ENCODE measurements around the gene WNK2. TPM values are rescaled to one million over a fixed set of nuclear protein-coding genes. Genes with fewer than 3 reads are reported as not detected.

The WNK2 gene
- polyA plus RNA-seq, 1 experiment: not detected

DNA sequence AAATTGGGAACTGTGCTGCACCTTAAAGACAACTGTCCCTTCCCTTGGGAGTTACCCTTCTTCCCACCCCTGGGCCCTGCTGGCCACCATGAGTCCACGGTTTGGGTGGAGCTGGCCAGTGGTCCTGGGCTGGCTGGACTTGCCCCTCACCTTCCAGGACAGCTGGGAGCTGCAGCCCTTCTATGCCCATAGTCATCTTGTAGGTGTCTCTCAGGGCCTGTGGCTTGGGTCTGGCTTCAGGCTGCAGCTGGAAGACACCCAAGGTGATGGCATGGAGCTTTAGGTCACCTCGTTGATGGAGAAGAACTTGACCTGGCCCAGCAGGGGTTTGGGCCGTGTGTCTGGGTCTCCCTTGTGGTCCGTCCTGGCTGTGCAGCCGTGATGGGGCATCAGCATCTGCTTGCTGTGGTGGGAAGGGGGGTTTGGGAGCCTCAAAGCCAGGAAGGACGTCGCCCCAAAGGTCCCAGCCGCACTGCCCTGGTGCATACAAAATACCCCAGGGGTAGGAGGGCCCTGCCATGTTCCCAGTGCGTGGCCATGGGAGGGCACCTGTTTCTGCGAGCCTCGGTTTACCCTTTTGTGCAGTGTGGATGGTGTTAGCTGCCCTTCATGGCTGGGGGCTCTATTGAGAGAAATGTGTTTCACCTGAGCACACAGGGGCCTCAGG lies 8.9 kb downstream of the WNK2 start:
- CTCF ChIA-PET: no interaction called here
- Histone ChIP-seq H3K36me3 (ENCODE audit: control insufficient read depth, insufficient read depth, low read length) (no peaks in the 10 kb centered on the region), H3K27me3 (ENCODE audit: control insufficient read depth, insufficient read depth, low read length) (0 out of 2 replicates have a peak, but pooled peaks cover 3% of the 10 kb centered on the region), H3K4me3 (ENCODE audit: low read depth, low read length) (no peak overlapping the region)
- TF ChIP-seq CTCF (IDR thresholded peaks at IDR 0.05; ENCODE audit: insufficient read depth, low read depth, low read length): no peak
- DNase-seq (ENCODE audit: low read depth): no peak
- POLR2A ChIA-PET: no interaction called here

GRCh38 chr9:93193388-93194220 lies 9.7 kb downstream of the WNK2 start:
- Histone ChIP-seq H3K27me3 (ENCODE audit: control insufficient read depth, insufficient read depth, low read length) (0 out of 2 replicates have a peak, but pooled peaks cover 3% of the 10 kb centered on the region), H3K36me3 (ENCODE audit: control insufficient read depth, insufficient read depth, low read length) (no peaks in the 10 kb centered on the region), H3K4me3 (ENCODE audit: low read depth, low read length) (no peak overlapping the region)
- TF ChIP-seq CTCF (IDR thresholded peaks at IDR 0.05; ENCODE audit: insufficient read depth, low read depth, low read length): no peak
- DNase-seq (ENCODE audit: low read depth): no peak
- POLR2A ChIA-PET: no interaction called here
- CTCF ChIA-PET: no interaction called here

DNA sequence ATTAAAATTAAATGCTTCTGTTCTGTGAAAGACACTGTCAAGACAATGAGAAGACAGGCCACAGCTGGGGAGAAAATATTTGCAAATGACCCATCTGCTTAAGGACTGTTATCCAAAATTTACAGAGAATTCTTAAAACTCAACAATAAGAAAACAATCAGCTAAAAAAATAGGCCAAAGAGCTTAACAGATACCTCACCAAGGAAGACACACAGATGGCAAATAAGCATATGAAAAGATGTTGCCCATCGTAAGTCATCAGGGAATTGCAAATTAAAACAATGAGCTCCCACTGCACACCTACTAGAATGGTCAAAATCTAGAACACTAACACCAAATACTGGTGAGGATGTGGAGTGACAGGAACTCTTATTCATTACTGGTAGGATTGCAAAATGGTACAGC lies 10.3 kb downstream of the WNK2 start:
- H3K4me3 ChIP-seq (ENCODE audit: low read depth, low read length): no peak overlapping the region
- ChIA-PET POLR2A (no interaction called here), CTCF (no interaction called here)
- no peak for TF ChIP-seq CTCF (IDR thresholded peaks at IDR 0.05; ENCODE audit: insufficient read depth, low read depth, low read length)
- no peaks in the 10 kb centered on the region for H3K36me3 ChIP-seq (ENCODE audit: control insufficient read depth, insufficient read depth, low read length)
- DNase-seq (ENCODE audit: low read depth): no peak
- H3K27me3 ChIP-seq (ENCODE audit: control insufficient read depth, insufficient read depth, low read length): 0 out of 2 replicates have a peak, but pooled peaks cover 2% of the 10 kb centered on the region

GRCh38 chr9:93194641-93195040 lies 10.7 kb downstream of the WNK2 start:
- H3K36me3 ChIP-seq (ENCODE audit: control insufficient read depth, insufficient read depth, low read length): no peaks in the 10 kb centered on the region
- 0 out of 2 replicates have a peak, but pooled peaks cover 2% of the 10 kb centered on the region for H3K27me3 ChIP-seq (ENCODE audit: control insufficient read depth, insufficient read depth, low read length)
- CTCF ChIA-PET: no interaction called here
- no peak for DNase-seq (ENCODE audit: low read depth)
- H3K4me3 ChIP-seq (ENCODE audit: low read depth, low read length): no peak overlapping the region
- TF ChIP-seq CTCF (IDR thresholded peaks at IDR 0.05; ENCODE audit: insufficient read depth, low read depth, low read length): no peak
- POLR2A ChIA-PET: no interaction called here
